ENCODE measurements around the gene CCSAP.
"Not testable (repeated sequence)": the region's sequence is repeated elsewhere in the genome, so short reads cannot be mapped to it uniquely, and the experiment has no call there.

The CCSAP gene

DNA sequence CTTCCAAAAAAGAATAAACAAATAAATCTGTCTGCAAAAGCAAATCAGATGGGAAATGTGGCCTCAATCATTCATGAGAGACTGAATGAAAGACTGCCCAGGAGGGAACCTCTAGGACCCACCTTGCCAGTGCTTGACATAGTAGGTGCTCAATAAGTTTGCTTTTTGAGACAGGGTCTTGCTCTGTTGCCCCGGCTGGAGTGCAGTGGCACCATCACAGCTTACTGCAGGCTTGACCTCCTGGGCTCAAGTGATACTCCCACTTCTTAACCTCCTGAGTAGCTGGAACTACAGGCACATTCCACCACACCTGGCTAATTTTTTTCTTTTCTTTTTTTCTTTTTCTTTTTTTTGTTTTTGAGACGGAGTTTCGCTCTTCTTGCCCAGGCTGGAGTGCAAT is 40.3 kb upstream of the CCSAP start:
- TF ChIP-seq, protein P1, sequence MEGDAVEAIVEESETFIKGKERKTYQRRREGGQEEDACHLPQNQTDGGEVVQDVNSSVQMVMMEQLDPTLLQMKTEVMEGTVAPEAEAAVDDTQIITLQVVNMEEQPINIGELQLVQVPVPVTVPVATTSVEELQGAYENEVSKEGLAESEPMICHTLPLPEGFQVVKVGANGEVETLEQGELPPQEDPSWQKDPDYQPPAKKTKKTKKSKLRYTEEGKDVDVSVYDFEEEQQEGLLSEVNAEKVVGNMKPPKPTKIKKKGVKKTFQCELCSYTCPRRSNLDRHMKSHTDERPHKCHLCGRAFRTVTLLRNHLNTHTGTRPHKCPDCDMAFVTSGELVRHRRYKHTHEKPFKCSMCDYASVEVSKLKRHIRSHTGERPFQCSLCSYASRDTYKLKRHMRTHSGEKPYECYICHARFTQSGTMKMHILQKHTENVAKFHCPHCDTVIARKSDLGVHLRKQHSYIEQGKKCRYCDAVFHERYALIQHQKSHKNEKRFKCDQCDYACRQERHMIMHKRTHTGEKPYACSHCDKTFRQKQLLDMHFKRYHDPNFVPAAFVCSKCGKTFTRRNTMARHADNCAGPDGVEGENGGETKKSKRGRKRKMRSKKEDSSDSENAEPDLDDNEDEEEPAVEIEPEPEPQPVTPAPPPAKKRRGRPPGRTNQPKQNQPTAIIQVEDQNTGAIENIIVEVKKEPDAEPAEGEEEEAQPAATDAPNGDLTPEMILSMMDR (IDR thresholded peaks at IDR 0.05; ENCODE audit: low read depth, low read length, missing control alignments): no peak
- DNase-seq (ENCODE audit: low read depth): no peak
- H3K4me3 ChIP-seq (ENCODE audit: low read depth, low read length): no peak overlapping the region

DNA sequence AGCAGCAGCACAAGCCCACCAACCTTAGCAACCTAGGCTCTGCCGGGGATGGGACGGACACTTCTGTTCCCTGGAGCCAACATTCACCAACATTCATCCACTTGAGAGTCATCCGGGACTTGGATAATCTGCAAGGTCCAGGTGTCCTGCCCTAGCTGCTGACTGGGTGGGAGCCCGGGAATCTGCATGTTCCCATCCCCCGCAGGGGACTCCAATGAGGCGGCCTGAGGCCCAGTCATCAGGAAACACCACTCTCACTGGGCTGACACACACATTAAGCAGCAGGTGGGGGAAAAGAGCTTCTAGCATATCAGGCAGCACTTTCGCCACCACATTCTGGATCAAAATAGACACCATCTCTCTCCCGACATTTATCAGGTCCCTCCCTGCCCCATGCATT is 38.4 kb upstream of the CCSAP start:
- no peak for DNase-seq (ENCODE audit: low read depth)
- no peak overlapping the region for H3K4me3 ChIP-seq (ENCODE audit: low read depth, low read length)
- TF ChIP-seq, protein P1 (IDR thresholded peaks at IDR 0.05; ENCODE audit: low read depth, low read length, missing control alignments): no peak

DNA sequence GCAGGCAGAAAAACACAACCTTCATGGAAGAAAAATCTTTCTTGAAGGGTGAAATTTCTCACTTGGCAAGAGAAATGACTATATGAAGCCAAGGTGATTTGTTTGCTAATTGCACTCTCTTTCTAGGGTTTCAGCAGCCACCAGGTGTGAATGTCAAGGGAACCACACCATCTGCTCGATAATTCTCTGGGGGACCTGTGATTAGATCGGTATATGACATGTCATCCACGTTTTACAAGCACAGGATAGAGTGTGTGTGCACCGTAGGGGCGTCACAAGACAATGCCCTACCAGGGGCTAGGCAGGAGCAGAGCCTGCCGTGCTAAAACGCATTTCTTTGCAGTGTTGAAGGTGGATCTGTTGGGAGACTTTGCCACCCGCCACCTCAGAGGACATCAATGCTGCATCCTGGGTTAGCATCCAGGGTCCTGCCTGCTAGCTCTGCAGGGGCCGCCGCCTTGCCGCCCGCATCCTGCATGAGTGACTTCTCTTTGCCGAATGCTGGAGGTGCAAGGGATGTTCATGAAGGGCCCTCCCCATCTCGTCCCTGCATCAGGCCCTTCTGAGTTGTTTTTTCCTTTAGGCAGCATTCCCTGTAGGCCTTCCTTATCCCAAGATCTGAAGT is 37.8 kb upstream of the CCSAP start:
- no peak for DNase-seq (ENCODE audit: low read depth)
- H3K4me3 ChIP-seq (ENCODE audit: low read depth, low read length): no peak overlapping the region
- TF ChIP-seq, protein P1 (IDR thresholded peaks at IDR 0.05; ENCODE audit: low read depth, low read length, missing control alignments): no peak

DNA sequence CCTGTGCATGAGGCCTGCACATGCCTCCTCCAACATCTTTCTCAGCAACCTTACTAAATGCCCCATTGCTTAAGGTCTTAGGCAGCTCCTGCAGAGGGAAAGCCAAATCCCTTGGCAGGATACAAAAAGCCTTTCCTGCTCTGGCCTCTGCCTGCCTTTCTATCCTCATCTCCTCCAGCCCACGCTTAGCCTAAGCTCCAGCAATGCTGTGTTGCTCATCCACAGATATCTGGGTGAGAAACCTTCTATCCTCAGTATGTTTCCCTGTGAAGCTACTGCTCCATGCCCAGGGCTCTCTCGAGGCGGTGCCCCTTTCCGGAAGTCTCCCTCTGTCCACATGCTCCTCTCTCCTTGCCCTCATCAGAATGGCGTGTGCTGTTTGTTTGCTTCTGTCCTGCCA is 37.0 kb upstream of the CCSAP start:
- no peak overlapping the region for H3K4me3 ChIP-seq (ENCODE audit: low read depth, low read length)

DNA sequence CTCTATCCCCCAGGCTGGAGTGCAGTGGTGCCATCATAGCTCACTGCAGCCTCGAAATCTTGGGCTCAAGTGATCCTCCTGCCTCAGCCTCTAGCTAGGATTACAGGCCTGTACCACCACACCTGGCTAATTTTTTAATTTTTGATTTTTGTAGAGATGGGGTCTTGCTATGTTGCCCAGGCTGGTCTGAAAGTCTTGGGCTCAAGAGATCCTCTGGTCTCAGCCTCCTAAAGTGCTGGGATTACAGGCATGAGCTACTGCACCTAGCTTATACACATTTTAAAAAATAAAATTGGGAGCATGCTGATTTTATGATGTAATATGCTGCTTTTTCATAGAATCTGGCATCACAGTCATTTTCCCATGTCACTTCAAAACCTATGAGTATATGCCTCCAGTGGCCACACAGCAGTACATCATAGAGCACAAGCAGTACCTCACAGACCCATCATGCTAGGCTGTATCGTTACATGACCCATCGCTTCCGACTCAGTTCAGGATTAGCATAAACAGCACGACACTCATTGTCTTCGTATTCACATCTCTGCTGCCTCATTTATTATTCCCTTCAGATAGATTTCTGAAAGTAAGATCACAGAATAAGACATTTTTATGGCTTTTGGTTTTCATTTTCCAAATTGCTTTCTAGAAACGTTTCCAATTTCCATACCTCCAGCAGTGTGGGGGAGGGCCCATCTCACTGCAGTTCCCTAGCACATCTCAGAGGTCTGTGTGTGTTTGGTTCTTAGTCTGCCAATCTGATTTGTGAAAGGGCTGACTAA is 35.9 kb upstream of the CCSAP start:
- H3K4me3 ChIP-seq (ENCODE audit: low read depth, low read length): no peak overlapping the region
- TF ChIP-seq, protein P1 (IDR thresholded peaks at IDR 0.05; ENCODE audit: low read depth, low read length, missing control alignments): no peak
- DNase-seq (ENCODE audit: low read depth): no peak

More for the DNA sequence above, 37.0 kb upstream of the CCSAP start:
- TF ChIP-seq, protein P1 (IDR thresholded peaks at IDR 0.05; ENCODE audit: low read depth, low read length, missing control alignments): no peak
- no peak for DNase-seq (ENCODE audit: low read depth)

DNA sequence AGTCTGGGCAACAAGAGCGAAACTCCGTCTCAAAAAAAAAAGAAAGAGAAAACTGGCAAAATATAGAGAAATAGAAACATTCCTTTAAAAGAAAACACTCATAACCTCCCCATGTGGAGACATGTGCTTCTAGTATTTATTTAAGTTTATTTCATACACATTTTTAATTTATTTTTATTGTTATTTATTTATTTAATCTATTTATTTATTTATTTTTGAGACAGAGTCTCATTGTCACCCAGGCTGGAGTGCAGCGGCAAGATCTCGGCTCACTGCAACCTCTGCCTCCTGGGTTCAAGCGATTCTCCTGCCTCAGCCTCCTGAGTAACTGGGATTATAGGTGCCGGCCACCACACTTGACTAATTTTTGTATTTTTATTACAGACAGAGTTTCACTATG is 35.2 kb upstream of the CCSAP start:
- not testable (repeated sequence) for H3K4me3 ChIP-seq (ENCODE audit: low read depth, low read length); DNase-seq (ENCODE audit: low read depth)

DNA sequence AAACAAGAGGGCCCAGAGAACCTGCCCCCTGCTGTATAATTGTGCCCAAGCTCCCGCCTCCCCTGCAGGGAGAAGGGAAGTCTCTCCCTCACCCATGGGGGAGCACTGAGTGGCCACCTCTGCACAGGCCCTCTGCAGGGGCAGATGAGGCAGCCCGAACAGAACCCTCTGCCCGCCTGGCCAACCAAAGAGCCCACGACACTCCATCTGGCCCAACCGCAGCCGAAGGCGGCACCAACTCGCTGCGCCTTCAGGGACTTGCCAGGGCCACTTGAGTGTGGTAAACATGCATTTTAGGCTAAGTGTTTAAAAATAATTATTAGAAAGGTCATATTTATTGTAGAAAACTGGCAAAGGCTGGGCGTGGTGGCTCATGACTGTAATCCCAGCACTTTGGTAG is 34.6 kb upstream of the CCSAP start:
- no peak overlapping the region for H3K4me3 ChIP-seq (ENCODE audit: low read depth, low read length)
- DNase-seq (ENCODE audit: low read depth): no peak
- TF ChIP-seq, protein P1 (IDR thresholded peaks at IDR 0.05; ENCODE audit: low read depth, low read length, missing control alignments): no peak
